CD14-positive monocyte (primary cell): ENCODE data around the gene CELF4. TPM values are rescaled to one million over a fixed set of nuclear protein-coding genes. Genes with fewer than 3 reads are reported as not detected.

Experiments used
- DNase-seq, 3 donors: peaks; one replicate each; pipeline ENCODE4 v3.0.0-alpha.2; 2011 to 2022
- H2AFZ ChIP-seq: 2 replicates; pipeline ENCODE4 v1.6.0; 2012; ENCODE audit warnings: mild to moderate bottlenecking, low read depth, low read length, inconsistent platforms; ENCODE audit not compliant: insufficient read depth, poor library complexity, severe bottlenecking
- H3K27ac ChIP-seq, 2 donors: 1 replicate in 1 of 2; 2 replicates in 1 of 2; pipeline ENCODE4 v1.5.1; 2012 to 2013; ENCODE audit warnings: low read length in 2 of 2, control low read depth in 1 of 2, inconsistent platforms in 1 of 2, low read depth in 1 of 2, mild to moderate bottlenecking in 1 of 2
- H3K27me3 ChIP-seq, 2 donors: one replicate each; pipeline versions ENCODE4 v1.6.0 to v1.6.1; 2011 to 2013; ENCODE audit warnings: low read length in 2 of 2; ENCODE audit not compliant: control insufficient read depth in 2 of 2, insufficient read depth in 2 of 2
- H3K36me3 ChIP-seq, 2 donors: replicated peaks in 1 of 2; 1 replicate in 1 of 2; 2 replicates in 1 of 2; pipeline versions ENCODE4 v1.5.1 to v1.6.1; 2012 to 2013; ENCODE audit warnings: low read length in 2 of 2, control low read depth in 1 of 2, inconsistent platforms in 1 of 2, mild to moderate bottlenecking in 1 of 2; ENCODE audit not compliant: insufficient read depth in 2 of 2, control insufficient read depth in 1 of 2
- H3K4me1 ChIP-seq, 2 donors: 1 replicate in 1 of 2; 2 replicates in 1 of 2; pipeline versions ENCODE4 v1.5.1 to v1.6.1; 2012 to 2013; ENCODE audit warnings: low read length in 2 of 2, control low read depth in 1 of 2, inconsistent platforms in 1 of 2, mild to moderate bottlenecking in 1 of 2, moderate library complexity in 1 of 2; ENCODE audit not compliant: insufficient read depth in 2 of 2, control insufficient read depth in 1 of 2
- H3K4me2 ChIP-seq: replicated peaks from 2 replicates; pipeline ENCODE3; 2012; ENCODE audit warnings: low read length, moderate library complexity, mild to moderate bottlenecking; ENCODE audit not compliant: poor library complexity, severe bottlenecking; ENCODE audit errors: extremely low read depth
- H3K4me3 ChIP-seq, 3 experiments: fragments of 200-600 bp in 1 of 3; sonication (generic) in 1 of 3; replicated peaks in 1 of 3; 1 replicate in 2 of 3; 2 replicates in 1 of 3; pipeline ENCODE4 v1.5.1; 2011 to 2013; ENCODE audit warnings: low read length in 3 of 3, mild to moderate bottlenecking in 3 of 3, control low read depth in 2 of 3, low read depth in 2 of 3, inconsistent platforms in 1 of 3, moderate library complexity in 1 of 3
- H3K79me2 ChIP-seq: 2 replicates; pipeline ENCODE4 v1.6.0; 2012; ENCODE audit warnings: mild to moderate bottlenecking, control low read depth, inconsistent platforms, low read length, moderate library complexity; ENCODE audit not compliant: insufficient read depth
- H3K9ac ChIP-seq: 2 replicates; pipeline ENCODE4 v1.6.0; 2017; ENCODE audit warnings: low read length, mild to moderate bottlenecking; ENCODE audit not compliant: insufficient read depth, poor library complexity, severe bottlenecking
- H3K9me3 ChIP-seq, 2 donors: replicated peaks in 1 of 2; 1 replicate in 1 of 2; 2 replicates in 1 of 2; pipeline versions ENCODE4 v1.5.1 to v1.6.1; 2012 to 2013; ENCODE audit warnings: low read length in 2 of 2, control low read depth in 1 of 2; ENCODE audit not compliant: control insufficient read depth in 1 of 2, insufficient read depth in 1 of 2
- H4K20me1 ChIP-seq: 2 replicates; pipeline ENCODE4 v1.6.0; 2012; ENCODE audit warnings: mild to moderate bottlenecking, low read length, control low read depth, moderate library complexity; ENCODE audit not compliant: insufficient read depth
- H3K27ac Mint-ChIP-seq, 7 donors: one replicate each; pipeline ENCODE4 v1.8.0; 2020; ENCODE audit warnings: mild to moderate bottlenecking in 7 of 7, mixed read lengths in 7 of 7, moderate library complexity in 6 of 7, inconsistent platforms in 2 of 7
- H3K27me3 Mint-ChIP-seq, 3 donors: one replicate each; pipeline ENCODE4 v1.8.0; 2021 to 2022; ENCODE audit warnings: low read depth in 3 of 3, mild to moderate bottlenecking in 3 of 3, mixed read lengths in 3 of 3, moderate library complexity in 3 of 3, inconsistent platforms in 1 of 3
- H3K36me3 Mint-ChIP-seq, 2 donors: one replicate each; pipeline ENCODE4 v1.8.0; 2020; ENCODE audit warnings: mixed read lengths in 2 of 2, inconsistent platforms in 1 of 2, mild to moderate bottlenecking in 1 of 2
- H3K4me1 Mint-ChIP-seq: one replicate; pipeline ENCODE4 v1.8.0; 2020; ENCODE audit warnings: mild to moderate bottlenecking, mixed read lengths
- H3K4me3 Mint-ChIP-seq, 2 donors: one replicate each; pipeline ENCODE4 v1.8.0; 2020; ENCODE audit warnings: mild to moderate bottlenecking in 2 of 2, mixed read lengths in 2 of 2, moderate library complexity in 1 of 2
- H3K9me3 Mint-ChIP-seq, 7 donors: one replicate each; pipeline ENCODE4 v1.8.0; 2020 to 2022; ENCODE audit warnings: mixed read lengths in 7 of 7, mild to moderate bottlenecking in 6 of 7, moderate library complexity in 6 of 7, inconsistent platforms in 2 of 7
- CTCF ChIP-seq: fragments of 200-600 bp; IDR thresholded peaks from one replicate; pipeline ENCODE4 v1.8.0; 2022; ENCODE audit warnings: antibody characterized with exemption, mild to moderate bottlenecking
- WGBS: methylation state at CpG from one replicate; pipeline ENCODE4 v1.1.5; 2013; ENCODE audit warnings: missing lambda C conversion rate; ENCODE audit not compliant: insufficient coverage; 5-methylcytosine and 5-hydroxymethylcytosine counted together
- intact Hi-C, 2 donors: fragments of 100-400 bp; cut with micrococcal nuclease; formaldehyde crosslinking; loops; one replicate each; pipeline versions ENCODE4 v1.15.0 to v1.15.1; 2023
- polyA plus RNA-seq, 3 donors: library from polyadenylated mRNA; depleted of rRNA in 1 of 3; unstranded in 2 of 3; stranded (reverse) in 1 of 3; fragments of 300-500 nt in 2 of 3; fragments of >200 nt in 1 of 3; fragmentation: Illumina TruSeq in 2 of 3; gene quantifications; 1 replicate in 2 of 3; 2 replicates in 1 of 3; pipeline ENCODE4 v1.2.3, GENCODE V29; 2012 to 2021

The CELF4 gene
- polyA plus RNA-seq, 3 donors: not detected

GRCh38 chr18:37258819-37259218 lies 306.8 kb downstream of the CELF4 start:
- 70% methylated on average over 2 of the region's 11 CpGs for WGBS
- Mint-ChIP-seq H3K4me3 (peak overlapping the region in 1 of 2 donors; percentile 4), H3K27me3 (peaks cover 26 to 32% (median 32%) of the 10 kb centered on the region in 3 donors), H3K4me1 (peaks cover 2% of the 10 kb centered on the region), H3K27ac (peak overlapping the region in 1 of 7 donors; percentile 10), H3K9me3 (peaks cover 0 to 9% (median 2%) of the 10 kb centered on the region in 7 donors), H3K36me3 (peaks cover 0 to 3% of the 10 kb centered on the region in 2 donors)
- Histone ChIP-seq H4K20me1 (no peaks in the 10 kb centered on the region), H3K79me2 (no peaks in the 10 kb centered on the region), H3K9me3 (no peaks in the 10 kb centered on the region), H3K4me2 (no peak overlapping the region), H2AFZ (no peak overlapping the region), H3K36me3 (no peaks in the 10 kb centered on the region), H3K4me3 (no peak overlapping the region), H3K27me3 (peaks cover 14 to 25% of the 10 kb centered on the region in 2 donors), H3K27ac (no peak overlapping the region), H3K4me1 (no peaks in the 10 kb centered on the region), H3K9ac (no peak overlapping the region)
- intact Hi-C loops: no loop called here
- no peak for TF ChIP-seq CTCF
- no peak for DNase-seq

GRCh38 chr18:37258131-37258530 lies 307.5 kb downstream of the CELF4 start:
- Histone ChIP-seq H3K4me1 (no peaks in the 10 kb centered on the region), H3K27ac (no peak overlapping the region), H2AFZ (no peak overlapping the region), H3K36me3 (no peaks in the 10 kb centered on the region), H3K79me2 (no peaks in the 10 kb centered on the region), H3K9ac (no peak overlapping the region), H3K4me3 (no peak overlapping the region), H3K4me2 (no peak overlapping the region), H4K20me1 (no peaks in the 10 kb centered on the region), H3K27me3 (peaks cover 17 to 28% of the 10 kb centered on the region in 2 donors), H3K9me3 (no peaks in the 10 kb centered on the region)
- Mint-ChIP-seq H3K9me3 (peaks cover 0 to 9% (median 2%) of the 10 kb centered on the region in 7 donors), H3K27ac (no peak overlapping the region), H3K27me3 (peaks cover 29 to 39% (median 37%) of the 10 kb centered on the region in 3 donors), H3K4me3 (no peak overlapping the region), H3K36me3 (peaks cover 0 to 3% of the 10 kb centered on the region in 2 donors), H3K4me1 (peaks cover 2% of the 10 kb centered on the region)
- no peak for DNase-seq
- intact Hi-C loops: no loop called here
- 31% methylated on average over 6 of the region's 9 CpGs for WGBS
- TF ChIP-seq CTCF: no peak
